Activated CD4-positive, alpha-beta T cell treated with anti-CD3 and anti-CD28 coated beads, Interleukin-2, amount 50 U/mL, for 16 hours (primary cell): ENCODE data around the gene MUC2.

Source experiments
- DNase-seq: peaks from one replicate; pipeline ENCODE4 v3.0.0-alpha.2; 2020

The MUC2 gene

GRCh38 chr11:1074244-1075221 lies at the start of gene MUC2:
TSS of gene MUC2 (plus strand) at chr11:1074874.
- no peak for DNase-seq

DNA sequence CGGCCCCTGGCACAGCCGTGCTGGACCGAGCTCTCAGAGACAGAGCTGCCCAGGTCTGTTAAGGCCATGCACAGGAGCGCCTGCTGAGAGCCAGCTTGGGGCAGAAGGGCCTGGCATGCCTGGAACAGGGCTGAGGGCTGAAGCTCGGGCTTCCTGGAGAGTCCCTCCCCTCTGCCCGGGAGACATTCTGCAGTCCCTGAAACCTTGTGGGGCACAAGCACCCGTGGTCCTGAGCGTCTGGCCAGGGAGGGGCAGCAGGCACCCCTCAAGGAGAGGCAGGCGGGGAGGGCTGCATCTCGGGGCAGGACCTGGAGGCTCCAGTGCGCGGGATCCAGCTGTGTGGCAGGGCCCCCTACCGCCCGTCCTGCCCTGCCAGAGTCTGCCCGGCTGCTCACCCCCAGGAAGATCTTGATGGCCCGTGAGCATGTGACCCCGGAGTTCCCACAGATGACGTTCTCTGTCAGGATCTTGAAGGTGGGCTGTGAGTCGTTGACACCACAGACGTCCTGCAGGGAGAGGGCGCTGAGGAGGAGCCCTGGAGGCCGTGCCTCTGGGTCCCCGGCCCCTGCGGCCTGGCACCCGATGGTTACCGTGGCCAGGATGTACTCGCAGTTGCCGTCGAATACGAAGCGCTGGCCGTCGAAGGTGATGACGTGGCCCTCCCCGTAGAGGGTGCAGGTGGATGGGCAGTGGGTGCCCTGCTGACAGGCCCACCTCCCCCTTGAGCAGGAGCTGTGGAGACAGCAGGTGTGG lies 49.1 kb upstream of the MUC2 start:
- no peak for DNase-seq

DNA sequence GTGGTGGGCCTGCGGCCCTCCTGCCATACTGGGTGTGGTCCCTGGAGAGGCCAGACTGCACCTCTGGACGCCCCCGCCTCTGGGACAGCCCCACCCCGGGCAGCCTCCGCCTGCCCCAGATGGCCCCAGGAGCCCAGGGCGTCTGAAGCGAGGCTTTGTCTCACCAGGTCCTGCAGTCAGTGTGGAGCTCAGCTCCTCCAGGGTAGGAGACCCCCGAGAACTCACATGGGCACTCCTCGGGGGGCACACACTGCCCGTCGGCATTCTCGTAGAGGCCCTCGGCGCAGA lies 48.6 kb upstream of the MUC2 start:
- no peak for DNase-seq

DNA sequence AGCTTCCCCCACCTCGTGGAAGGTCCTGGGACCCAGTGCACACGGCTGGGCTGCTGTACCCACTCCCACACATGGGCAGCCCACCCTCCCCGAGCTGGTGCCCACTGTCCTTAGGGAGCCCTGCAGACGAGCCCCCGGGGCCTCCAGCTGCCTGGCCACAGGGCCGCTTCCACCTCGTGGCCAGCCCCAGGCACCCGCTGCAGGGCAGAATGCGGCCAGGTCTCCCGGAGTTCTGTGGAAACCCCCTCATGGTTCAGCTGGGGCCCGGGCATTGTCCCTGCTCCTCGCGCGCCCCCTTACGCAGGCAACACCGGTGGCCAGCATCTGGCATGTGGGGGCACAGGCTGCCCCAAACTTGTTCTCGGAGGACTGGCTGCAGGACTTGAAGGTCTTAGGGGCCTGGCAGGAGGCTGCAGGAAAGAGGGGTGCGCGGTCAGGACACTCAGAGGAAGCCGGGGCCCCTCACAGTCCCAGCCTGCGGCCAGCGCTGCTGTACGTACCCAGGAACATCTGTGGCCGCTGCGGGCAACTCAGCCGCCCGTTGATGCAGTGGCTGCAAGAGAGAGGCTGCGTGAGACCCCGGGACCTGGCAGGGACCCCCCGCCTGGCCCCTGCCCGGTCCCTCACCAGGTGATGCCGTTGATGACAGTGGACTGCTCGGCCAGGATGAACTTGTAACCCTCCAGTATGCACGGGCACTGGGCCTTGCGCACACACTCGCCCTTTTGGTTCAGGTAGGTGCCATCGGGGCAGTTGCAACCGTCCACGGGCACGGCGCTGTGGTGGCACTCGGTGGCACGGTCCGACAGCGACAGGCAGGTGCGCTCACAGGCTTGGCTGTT lies 47.8 kb upstream of the MUC2 start:
- no peak for DNase-seq

DNA sequence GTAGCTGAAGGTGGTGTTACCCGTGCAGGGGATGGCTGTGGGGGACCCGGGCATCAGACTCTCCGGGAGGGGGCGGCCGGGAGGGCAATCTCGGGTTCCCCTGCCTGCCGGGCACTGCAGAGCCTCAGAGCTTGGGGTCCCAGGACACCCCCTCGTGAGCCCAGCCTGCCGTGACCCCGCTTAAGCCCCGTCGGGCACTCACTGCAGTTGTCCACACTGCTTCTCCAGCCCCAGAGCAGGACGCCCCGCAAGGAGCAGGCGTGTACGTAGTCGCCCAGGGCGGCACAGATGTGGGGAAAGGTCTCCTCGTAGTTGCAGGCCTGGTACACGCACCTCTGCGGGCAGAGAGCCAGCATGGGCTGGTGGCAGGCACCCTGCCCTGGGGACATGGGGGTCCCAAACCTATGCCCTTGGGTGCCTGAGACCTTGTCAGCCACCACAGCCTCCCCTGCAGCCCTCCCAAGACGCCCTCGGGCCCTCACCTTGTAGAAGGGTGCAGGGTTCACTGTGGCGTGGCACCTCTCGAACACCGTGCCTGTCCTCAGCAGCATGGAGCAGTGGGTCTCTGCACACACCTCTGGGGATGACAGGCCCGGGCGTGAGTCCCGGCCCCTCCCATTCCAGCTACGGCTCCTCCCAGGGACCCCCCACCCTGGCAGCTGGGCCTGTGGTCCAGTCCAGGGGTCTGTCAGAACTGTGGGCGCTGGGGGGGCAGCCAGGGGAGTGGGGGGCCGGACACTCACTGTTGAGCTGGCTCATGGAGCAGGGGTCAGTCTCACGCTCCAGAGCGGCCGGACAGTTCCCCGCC lies 47.0 kb upstream of the MUC2 start:
- DNase-seq = no peak

GRCh38 chr11:1028291-1028540 lies 46.5 kb upstream of the MUC2 start:
- DNase-seq = no peak

GRCh38 chr11:1028616-1029015 lies 46.1 kb upstream of the MUC2 start:
- no peak for DNase-seq

DNA sequence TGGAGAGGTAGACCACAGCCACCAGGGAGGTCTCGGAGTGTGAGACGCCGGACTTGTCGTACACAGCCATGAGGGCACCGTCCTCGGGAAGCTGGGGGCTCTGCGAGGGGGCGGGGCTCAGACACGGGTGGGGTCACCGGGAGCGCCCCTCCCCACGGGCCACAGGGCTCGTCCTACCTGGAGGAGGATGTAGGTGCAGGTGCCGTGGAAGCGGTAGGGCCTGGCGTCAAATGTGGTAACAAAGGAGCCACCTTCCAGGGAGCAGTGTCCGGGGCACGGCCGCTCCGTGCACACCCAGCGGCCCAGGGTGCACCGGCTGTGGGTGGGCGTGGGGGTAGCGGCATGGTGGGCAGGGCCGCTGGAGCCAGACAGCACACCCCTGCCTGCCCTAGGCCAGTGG lies 45.6 kb upstream of the MUC2 start:
- DNase-seq = no peak

- DNase-seq = no peak
These were observed 45.0 kb upstream of the MUC2 start for GRCh38 chr11:1029654-1030053.

- no peak for DNase-seq
These were observed 44.6 kb upstream of the MUC2 start for GRCh38 chr11:1030086-1030485.

DNA sequence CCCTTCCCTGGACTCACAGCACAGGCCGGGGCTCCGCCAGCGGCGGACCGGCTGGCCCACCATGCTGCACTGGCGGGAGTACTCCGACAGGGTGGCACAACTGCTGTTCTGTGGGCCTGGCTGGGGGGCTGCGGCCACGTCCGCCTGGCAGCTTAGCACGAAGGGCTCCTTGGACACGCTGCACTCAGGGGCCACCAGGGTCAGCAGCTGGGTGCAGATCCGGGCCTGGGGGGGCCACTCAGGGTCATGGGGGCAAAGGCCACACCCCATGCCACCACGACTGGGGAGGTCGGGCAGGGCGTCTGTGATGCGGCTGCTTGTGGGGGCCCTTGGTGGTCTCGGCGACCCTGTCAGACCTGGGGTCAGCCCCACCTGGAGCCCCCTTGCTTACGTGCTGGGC lies 44.1 kb upstream of the MUC2 start:
- DNase-seq = no peak

DNA sequence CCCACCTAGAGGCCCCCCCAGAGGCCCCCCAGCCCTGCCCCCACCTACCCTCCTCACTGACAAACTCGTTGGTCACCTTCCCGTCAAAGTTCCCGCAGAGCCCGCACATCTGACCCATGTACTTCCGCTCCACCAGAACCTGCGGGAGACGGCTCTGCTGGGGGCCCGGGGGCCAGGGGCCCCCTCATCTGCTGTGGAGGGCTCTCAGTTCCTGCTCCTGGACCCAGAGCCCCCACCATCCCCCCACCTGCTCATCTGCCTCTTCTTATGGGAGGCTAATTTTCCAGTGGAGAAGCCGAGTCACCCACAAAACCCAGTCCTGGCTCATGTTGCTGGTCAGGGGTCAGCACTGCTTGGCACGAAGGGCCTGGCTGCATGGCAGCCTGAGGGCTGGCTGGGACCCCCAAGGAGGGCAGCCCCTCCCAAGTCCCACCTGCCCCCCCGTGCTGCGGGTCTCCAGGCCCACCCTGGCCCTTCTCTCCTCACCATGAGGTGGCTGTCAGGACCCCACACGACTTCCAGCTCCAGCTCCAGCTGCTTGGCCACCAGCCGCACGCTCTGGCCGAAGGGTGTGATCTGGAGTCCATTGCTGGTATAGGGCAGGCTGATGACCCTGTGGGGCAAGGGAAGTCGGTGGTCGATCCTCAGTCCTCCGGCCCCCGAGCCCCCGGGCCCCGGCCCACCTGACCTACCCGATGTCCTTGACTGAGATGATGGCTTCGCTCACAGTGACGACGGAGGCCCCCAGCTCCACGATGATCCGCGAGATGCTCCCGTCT lies 43.4 kb upstream of the MUC2 start:
- DNase-seq = no peak

- no peak for DNase-seq
These were observed 42.3 kb upstream of the MUC2 start for GRCh38 chr11:1032310-1032891.

DNA sequence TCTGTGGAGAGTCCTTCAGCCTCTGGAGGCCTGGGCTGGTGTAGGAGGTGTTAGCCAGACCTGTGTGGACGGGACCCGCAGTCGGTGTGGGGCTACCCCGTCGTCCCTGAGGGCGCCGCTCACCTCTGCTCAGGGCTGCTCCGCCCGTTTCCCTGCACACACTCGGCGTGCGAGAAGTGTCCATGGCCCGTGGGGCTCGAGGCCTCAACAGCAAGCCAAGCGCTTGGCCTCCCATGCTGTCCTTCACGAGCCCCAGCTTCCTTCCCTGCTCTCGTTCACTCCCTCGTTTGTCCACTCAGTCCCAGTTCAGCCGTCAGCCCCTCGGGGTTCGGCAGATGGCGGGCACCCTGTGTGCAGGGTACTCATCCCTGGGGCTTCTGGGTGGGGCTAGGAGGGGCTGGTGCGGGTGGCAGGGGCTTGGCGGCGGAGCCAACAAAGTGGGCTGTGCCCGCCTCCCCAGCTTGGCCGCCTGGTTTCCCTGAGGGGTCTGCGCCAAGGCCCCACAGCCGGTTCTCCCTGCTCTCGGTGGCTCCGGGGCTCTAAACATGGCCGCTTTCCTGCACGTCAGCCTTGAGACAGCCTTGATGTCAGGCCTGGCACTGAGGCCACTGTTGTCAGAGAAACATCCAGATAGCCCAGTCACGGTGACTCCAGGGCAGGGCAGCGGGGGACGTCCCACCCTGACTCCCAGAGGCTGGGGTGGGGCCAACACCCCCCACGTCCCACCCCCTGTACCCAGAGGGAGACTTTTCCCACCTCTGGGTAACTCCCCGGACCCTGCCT lies 41.5 kb upstream of the MUC2 start:
- DNase-seq = no peak

GRCh38 chr11:1034001-1034400 lies 40.7 kb upstream of the MUC2 start:
- no peak for DNase-seq

DNA sequence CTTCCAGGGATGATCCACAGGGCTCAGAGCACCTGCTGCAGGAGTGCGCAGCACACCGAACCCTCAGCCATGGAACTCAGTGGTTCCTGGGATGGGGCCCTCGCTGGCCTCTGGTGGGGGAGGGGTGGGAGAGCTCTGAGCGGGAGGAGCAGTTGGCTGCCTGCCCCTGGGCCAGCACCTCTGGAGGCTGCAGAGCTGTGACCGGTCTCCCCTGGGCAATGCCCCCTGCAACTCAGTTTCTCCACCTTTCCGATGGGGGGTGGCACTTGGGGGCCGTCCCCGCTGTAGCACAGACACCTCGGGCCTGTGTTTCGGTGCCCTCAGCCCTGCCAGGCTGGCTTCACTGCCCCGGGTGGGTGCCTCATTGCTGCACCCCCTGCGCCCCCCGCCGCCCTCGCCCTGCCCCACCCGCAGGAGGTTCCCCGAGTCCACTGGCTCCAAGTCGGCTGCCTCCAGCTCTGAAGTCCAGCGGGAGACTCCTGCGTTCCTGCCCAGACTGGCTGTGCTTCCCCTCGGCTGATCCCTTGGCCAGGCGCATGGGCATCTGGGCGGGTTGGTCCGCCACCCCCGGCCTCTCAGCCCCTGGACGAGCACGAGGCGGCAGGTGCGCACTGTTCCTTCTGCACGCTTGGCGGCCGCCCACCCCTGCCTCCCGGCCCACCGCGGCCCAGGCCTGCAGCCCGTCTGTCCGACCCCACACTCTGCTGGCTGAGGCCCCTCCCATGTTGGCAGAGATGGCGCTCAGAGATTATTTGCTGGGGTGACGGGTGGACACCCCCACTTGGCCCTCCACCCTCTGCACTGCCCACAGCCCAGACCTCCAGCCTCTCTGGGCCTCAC lies 40.0 kb upstream of the MUC2 start:
- no peak for DNase-seq

- DNase-seq = no peak
These were observed 38.9 kb upstream of the MUC2 start for GRCh38 chr11:1035577-1036283.

DNA sequence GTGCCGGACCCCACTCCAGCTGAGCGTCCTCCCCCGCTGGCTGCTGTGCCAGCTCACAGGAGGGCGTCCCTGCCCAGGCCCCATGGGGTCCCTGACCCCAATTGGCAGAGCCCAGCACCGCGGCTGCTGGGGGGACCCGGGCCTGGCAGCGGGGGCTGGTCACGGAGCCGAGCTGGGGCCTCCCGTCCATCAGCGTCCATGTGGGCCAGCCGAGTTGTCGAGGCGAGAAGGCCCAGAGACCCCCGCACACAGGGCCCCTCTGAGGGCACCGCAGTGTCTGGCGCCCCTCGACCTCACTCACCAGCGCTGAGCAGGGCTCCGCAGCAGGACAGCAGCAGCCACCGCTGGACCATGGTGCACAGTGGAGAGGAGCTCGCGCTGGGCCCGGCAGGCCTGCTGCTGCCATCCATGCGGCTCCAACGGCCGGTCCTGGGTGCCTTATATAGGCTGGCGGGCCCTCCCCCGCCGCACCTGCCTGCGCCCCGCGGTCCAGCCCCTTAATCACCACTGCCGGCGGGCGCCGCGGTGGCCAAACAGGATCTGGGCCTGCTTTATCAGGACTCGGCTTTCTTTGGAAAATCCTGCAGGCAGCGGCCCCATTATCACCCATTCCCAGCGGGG lies 38.3 kb upstream of the MUC2 start, which contains the start of gene MUC6:
MUC6 (minus strand) TSS at position 416 of the 621 bp plus-strand sequence; CDS start at position 353, 63 bp downstream.
- no peak for DNase-seq

- DNase-seq = no peak
These were observed 37.7 kb upstream of the MUC2 start for GRCh38 chr11:1036931-1037330.
